Natural killer cell (primary cell): ENCODE data around the gene SLCO1B3. TPM values are rescaled to one million over a fixed set of nuclear protein-coding genes. Genes with fewer than 3 reads are reported as not detected.

Experiments
- ATAC-seq, 3 donors: fragments of 150-1000 bp in 2 of 3; fragments of 200-7000 bp in 1 of 3; cut with Tn5 transposase; 1 replicate in 1 of 3; 2 replicates in 2 of 3; pipeline ENCODE4 v1.10.0; 2021; ENCODE audit warnings: mild to moderate bottlenecking in 2 of 3, moderate library complexity in 2 of 3
- DNase-seq, 2 donors: peaks; one replicate each; pipeline versions ENCODE4 v3.0.0 to v3.0.0-alpha.2; 2013 to 2021; ENCODE audit warnings: mixed read lengths in 1 of 2
- H3K27ac ChIP-seq: one replicate; pipeline ENCODE4 v1.5.1; 2013; ENCODE audit warnings: mild to moderate bottlenecking, low read length
- H3K27me3 ChIP-seq: one replicate; pipeline ENCODE4 v1.6.1; 2013; ENCODE audit warnings: low read length; ENCODE audit not compliant: control insufficient read depth, insufficient read depth
- H3K36me3 ChIP-seq: one replicate; pipeline ENCODE4 v1.6.1; 2013; ENCODE audit warnings: low read length; ENCODE audit not compliant: control insufficient read depth, insufficient read depth
- H3K4me1 ChIP-seq: one replicate; pipeline ENCODE4 v1.6.1; 2013; ENCODE audit warnings: low read length; ENCODE audit not compliant: control insufficient read depth, insufficient read depth
- H3K4me3 ChIP-seq: one replicate; pipeline ENCODE4 v1.5.1; 2013; ENCODE audit warnings: low read length
- H3K9me3 ChIP-seq: one replicate; pipeline ENCODE4 v1.6.1; 2013; ENCODE audit warnings: low read length; ENCODE audit not compliant: control insufficient read depth, insufficient read depth
- H3K27ac Mint-ChIP-seq, 2 donors: one replicate each; pipeline ENCODE4 v1.8.0; 2022; ENCODE audit warnings: mild to moderate bottlenecking in 2 of 2, mixed read lengths in 2 of 2, moderate library complexity in 1 of 2
- H3K27me3 Mint-ChIP-seq, 2 donors: one replicate each; pipeline ENCODE4 v1.8.0; 2022; ENCODE audit warnings: low read depth in 2 of 2, mixed read lengths in 2 of 2
- H3K36me3 Mint-ChIP-seq: one replicate; pipeline ENCODE4 v1.8.0; 2022; ENCODE audit warnings: mixed read lengths
- H3K4me1 Mint-ChIP-seq, 2 donors: one replicate each; pipeline ENCODE4 v1.8.0; 2022; ENCODE audit warnings: mixed read lengths in 2 of 2
- H3K4me3 Mint-ChIP-seq: one replicate; pipeline ENCODE4 v1.8.0; 2022; ENCODE audit warnings: mild to moderate bottlenecking, moderate library complexity, mixed read lengths
- H3K9me3 Mint-ChIP-seq, 2 donors: one replicate each; pipeline ENCODE4 v1.8.0; 2022; ENCODE audit warnings: mixed read lengths in 2 of 2
- WGBS: methylation state at CpG from one replicate; pipeline ENCODE4 v1.1.7; 2013; ENCODE audit warnings: missing lambda C conversion rate; ENCODE audit not compliant: insufficient coverage; 5-methylcytosine and 5-hydroxymethylcytosine counted together
- intact Hi-C: fragments of 100-400 bp; cut with micrococcal nuclease; formaldehyde crosslinking; loops from one replicate; pipeline ENCODE4 v1.14.2; 2022
- total RNA-seq, 4 donors: library from RNA; stranded (reverse); fragments of 120-200 nt in 1 of 4; gene quantifications; one replicate each; pipeline versions ENCODE4 v1.2.3 to v1.2.4, GENCODE V29; 2013 to 2022
- TF ChIP-seq, protein P1 (sequence below): fragments of 200-600 bp; IDR thresholded peaks from one replicate; pipeline ENCODE4 v1.8.0; 2022; ENCODE audit warnings: antibody characterized with exemption

Gene SLCO1B3
- total RNA-seq, 3 donors from 2014 or later (not counting 1 experiment from before 2014, with no cell fraction given): not detected

DNA sequence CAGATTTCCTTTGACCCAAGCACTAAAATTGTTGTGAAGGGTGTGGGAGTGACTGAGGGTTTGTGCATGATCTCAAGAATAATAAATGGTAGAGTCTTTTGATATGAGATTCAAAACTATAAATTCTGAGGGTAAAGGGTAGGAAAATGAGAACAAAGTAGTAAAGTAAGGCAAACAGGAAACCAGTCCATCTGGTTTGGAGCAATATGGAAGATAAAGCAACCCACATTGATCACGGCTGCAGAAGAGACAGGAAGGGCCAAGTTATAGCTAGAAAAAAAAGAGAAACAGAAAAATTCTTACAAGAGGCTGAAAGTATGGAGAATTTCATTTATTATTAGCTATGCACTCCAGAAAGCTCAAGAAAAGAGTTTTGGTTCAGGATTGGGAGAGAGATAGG, 4.6 kb upstream of the SLCO1B3 start:
- Mint-ChIP-seq H3K36me3 (no peaks in the 10 kb centered on the region), H3K9me3 (no peaks in the 10 kb centered on the region), H3K4me1 (no peaks in the 10 kb centered on the region), H3K4me3 (no peak overlapping the region), H3K27ac (no peak overlapping the region), H3K27me3 (no peaks in the 10 kb centered on the region)
- 25% methylated on average over 1 of the region's 1 CpG for WGBS
- TF ChIP-seq, protein P1, sequence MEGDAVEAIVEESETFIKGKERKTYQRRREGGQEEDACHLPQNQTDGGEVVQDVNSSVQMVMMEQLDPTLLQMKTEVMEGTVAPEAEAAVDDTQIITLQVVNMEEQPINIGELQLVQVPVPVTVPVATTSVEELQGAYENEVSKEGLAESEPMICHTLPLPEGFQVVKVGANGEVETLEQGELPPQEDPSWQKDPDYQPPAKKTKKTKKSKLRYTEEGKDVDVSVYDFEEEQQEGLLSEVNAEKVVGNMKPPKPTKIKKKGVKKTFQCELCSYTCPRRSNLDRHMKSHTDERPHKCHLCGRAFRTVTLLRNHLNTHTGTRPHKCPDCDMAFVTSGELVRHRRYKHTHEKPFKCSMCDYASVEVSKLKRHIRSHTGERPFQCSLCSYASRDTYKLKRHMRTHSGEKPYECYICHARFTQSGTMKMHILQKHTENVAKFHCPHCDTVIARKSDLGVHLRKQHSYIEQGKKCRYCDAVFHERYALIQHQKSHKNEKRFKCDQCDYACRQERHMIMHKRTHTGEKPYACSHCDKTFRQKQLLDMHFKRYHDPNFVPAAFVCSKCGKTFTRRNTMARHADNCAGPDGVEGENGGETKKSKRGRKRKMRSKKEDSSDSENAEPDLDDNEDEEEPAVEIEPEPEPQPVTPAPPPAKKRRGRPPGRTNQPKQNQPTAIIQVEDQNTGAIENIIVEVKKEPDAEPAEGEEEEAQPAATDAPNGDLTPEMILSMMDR: no peak
- DNase-seq: no peak
- H3K27me3 ChIP-seq: no peaks in the 10 kb centered on the region
- H3K9me3 ChIP-seq: no peaks in the 10 kb centered on the region
- no peak for ATAC-seq
- intact Hi-C loops: no loop called here
- no peaks in the 10 kb centered on the region for H3K36me3 ChIP-seq
- no peak overlapping the region for H3K27ac ChIP-seq
- H3K4me1 ChIP-seq: no peaks in the 10 kb centered on the region
- H3K4me3 ChIP-seq: no peak overlapping the region

- no peaks in the 10 kb centered on the region for H3K27me3 ChIP-seq
- peaks cover 0 to 4% of the 10 kb centered on the region in 2 donors for H3K9me3 Mint-ChIP-seq
- no peaks in the 10 kb centered on the region for H3K36me3 ChIP-seq
- no peaks in the 10 kb centered on the region for H3K27me3 Mint-ChIP-seq
- no peak overlapping the region for H3K27ac Mint-ChIP-seq
- no peaks in the 10 kb centered on the region for H3K4me1 Mint-ChIP-seq
- no peak overlapping the region for H3K27ac ChIP-seq
- H3K4me3 Mint-ChIP-seq: no peak overlapping the region
- TF ChIP-seq, protein P1: no peak
- WGBS: 96% methylated on average over 51 of the region's 51 CpGs
- H3K4me3 ChIP-seq: no peak overlapping the region
- H3K4me1 ChIP-seq: no peaks in the 10 kb centered on the region
- DNase-seq (no peak), ATAC-seq (no peak)
- H3K9me3 ChIP-seq: no peaks in the 10 kb centered on the region
- no peaks in the 10 kb centered on the region for H3K36me3 Mint-ChIP-seq
- intact Hi-C loops: no loop called here
Measured at GRCh38 chr12:20807192-20808080, 3.1 kb upstream of the SLCO1B3 start.

DNA sequence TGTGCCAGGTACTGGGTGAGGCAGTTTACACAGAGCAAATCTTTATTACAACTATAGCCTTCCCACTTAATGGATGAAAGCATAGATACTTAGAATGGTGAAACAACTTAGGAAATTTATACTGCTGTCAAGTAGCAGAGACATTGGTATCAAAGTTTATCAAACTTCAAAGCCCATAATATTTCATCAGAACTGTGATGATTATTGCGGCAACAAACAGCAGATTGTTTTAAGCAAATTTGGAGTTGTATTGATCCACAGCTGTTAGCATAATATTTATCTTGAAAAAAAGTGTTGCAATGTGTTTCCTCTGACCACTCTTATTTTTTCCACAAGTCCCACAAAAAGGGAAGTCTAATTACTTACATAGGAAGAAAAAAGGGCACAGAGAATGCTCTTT, 2.0 kb upstream of the SLCO1B3 start:
- TF ChIP-seq, protein P1: no peak
- no peaks in the 10 kb centered on the region for H3K27me3 Mint-ChIP-seq
- intact Hi-C loops: no loop called here

More for the DNA sequence above, 2.0 kb upstream of the SLCO1B3 start:
- WGBS: 14% methylated on average over 1 of the region's 1 CpG
- Mint-ChIP-seq H3K27ac (no peak overlapping the region), H3K4me1 (no peaks in the 10 kb centered on the region), H3K9me3 (peaks cover 0 to 5% of the 10 kb centered on the region in 2 donors), H3K4me3 (no peak overlapping the region), H3K36me3 (no peaks in the 10 kb centered on the region)
- Histone ChIP-seq H3K36me3 (no peaks in the 10 kb centered on the region), H3K4me1 (no peaks in the 10 kb centered on the region), H3K27ac (no peak overlapping the region), H3K4me3 (no peak overlapping the region), H3K27me3 (no peaks in the 10 kb centered on the region), H3K9me3 (no peaks in the 10 kb centered on the region)
- DNase-seq (no peak), ATAC-seq (no peak)
